ENCODE results near the gene CD274.
"Not testable (repeated sequence)": the region's sequence is repeated elsewhere in the genome, so short reads cannot be mapped to it uniquely, and the experiment has no call there.

Gene CD274

GRCh38 chr9:5450359-5451091 lies at the start of gene CD274:
TSS of gene CD274 (plus strand) at chr9:5450542. CDS start at chr9:5456114, 5,572 bp downstream.
- DNase-seq = peak; percentile 85

GRCh38 chr9:5402217-5402616 lies 48.1 kb upstream of the CD274 start:
- no peak for DNase-seq

DNA sequence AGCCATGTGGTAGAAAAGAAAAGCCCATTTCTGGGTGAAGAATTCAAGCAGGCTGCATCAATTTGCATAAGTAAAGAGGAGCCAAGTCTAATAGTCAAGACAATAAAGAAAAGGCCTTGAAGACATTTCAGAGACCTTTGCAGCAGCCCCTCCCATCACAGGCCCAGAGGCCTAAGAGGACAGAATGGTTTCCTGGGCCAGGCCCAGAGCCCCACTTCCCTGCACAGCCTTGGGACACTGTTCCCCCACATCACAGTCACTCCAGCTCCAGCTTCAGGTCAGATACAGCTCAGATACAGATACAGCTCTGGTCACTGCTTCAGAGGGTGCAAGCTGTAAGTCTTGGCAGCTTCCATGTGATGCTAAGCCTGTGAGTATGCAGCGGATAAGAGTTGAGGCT lies 41.7 kb upstream of the CD274 start:
- DNase-seq = no peak

- no peak for DNase-seq
Observed at GRCh38 chr9:5416953-5417352, 33.4 kb upstream of the CD274 start.

DNA sequence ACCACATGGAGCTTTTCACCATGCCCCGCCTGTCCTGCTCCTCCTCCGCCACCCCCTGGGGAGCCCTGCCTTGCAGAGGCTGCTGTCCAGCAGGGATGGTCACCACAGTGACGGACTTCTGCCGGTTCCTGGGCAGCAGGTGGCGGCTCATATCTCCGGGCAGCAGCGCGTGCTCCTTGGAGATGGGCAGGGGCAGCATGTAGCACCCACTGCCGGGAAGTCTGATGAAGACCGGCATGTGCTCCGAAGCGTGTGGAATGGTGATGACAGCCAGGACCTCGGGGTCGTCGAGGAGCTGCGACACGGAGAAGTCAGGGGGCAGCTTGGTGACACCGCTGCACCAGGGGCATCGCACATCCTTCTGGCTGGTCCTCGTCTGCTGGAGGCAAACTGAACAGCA lies 31.9 kb upstream of the CD274 start:
- no peak for DNase-seq

DNA sequence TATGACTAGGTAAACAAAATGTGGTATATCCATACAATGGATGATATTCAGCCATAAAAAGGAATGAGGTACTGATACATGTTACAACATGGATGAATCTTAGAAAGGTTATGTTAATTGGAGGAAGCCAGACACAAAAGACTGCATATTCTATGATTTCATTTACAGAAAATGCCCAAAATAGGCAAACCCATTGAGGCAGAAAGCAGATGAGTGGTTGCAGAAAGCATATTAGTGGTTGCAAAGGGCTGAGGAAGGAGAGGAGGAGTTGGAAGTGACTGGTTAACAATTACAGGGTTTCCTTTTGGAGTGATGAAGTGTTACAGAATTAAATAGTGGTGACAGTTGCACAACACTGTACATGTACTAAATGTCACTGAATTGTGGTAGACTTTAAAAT lies 30.4 kb upstream of the CD274 start:
- no peak for DNase-seq

- DNase-seq = no peak
Observed at GRCh38 chr9:5421163-5421562, 29.2 kb upstream of the CD274 start.

GRCh38 chr9:5422276-5422675 lies 28.1 kb upstream of the CD274 start:
- no peak for DNase-seq

GRCh38 chr9:5425006-5425628 lies 25.2 kb upstream of the CD274 start:
- no peak for DNase-seq

DNA sequence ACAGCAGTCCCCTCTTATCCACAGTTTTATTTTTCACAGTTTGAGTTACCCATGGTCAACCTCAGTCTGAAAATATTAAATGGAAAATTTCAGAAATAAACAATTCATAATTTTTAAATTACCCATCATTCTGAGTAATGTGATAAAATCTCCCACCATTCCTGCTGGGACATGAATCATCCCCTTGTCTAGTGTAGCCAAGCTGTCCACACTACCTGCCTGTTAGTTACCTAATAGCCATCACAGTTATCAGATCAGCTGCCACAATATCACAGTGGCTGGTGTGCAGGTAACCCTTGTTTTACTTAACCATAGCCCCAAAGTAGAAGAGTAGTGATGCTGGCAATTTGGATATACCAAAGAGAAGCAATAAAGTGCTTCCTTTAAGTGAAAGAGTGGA lies 23.3 kb upstream of the CD274 start:
- no peak for DNase-seq

DNA sequence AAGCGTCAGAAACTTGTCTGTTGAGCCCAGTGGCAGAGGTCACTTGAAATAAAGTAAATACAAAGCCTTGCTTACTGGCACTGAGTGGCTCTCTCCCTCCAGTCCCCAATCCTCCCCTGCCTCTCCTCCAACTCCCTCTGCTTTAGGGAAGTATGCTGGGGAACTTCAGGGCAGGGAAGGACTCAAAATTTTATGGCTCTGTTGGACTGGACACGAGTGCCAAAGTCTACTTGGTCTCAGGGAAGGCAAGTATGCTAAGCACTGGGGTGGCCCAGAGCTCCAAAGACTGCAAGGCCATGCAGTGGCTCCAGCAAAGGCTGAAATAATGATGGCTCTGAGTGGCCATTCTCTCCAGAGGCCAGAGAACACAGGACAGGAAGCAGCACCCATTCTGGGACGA lies 22.2 kb upstream of the CD274 start:
- no peak for DNase-seq

GRCh38 chr9:5428794-5429528 lies 21.4 kb upstream of the CD274 start:
- DNase-seq = no peak

- no peak for DNase-seq
Observed at GRCh38 chr9:5429873-5430564, 20.3 kb upstream of the CD274 start.

DNA sequence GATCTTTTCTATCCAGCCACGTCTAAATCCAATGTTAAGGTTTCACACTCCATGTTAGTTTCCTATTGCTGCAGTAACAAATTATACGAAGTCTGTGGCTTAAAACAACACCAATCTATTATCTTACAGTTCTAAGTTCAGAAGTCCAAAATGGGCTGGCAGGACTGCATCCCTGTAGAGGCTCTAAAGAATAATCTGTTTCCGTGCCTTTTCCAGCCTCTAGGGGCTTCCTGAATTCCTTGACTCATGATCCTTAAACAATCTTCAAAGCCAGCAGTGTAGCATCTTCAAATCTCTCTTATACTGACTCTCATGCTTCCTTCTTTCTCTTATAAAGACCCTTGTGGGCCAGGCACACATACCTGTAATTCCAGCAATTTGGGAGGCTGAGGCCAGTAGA lies 19.4 kb upstream of the CD274 start:
- DNase-seq = no peak

GRCh38 chr9:5432890-5433289 lies 17.5 kb upstream of the CD274 start:
- not testable (repeated sequence) for DNase-seq

DNA sequence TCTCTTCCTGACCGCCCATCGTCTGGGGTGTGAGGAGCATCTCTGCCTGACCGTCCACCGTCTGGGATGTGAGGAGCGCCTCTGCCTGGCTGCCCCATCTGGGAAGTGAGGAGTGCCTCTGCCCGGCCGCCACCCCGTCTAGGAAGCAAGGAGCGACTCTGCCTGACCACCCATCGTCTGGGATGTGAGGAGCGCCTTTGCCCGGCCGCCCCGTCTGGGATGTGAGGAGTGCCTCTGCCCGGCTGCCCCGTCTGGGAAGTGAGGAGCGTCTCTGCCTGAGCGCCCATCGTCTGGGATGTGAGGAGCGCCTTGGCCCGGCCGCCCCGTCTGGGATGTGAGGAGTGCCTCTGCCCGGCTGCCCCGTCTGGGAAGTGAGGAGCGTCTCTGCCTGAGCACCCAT lies 17.0 kb upstream of the CD274 start:
- DNase-seq = not testable (repeated sequence)

GRCh38 chr9:5433841-5434810 lies 16.2 kb upstream of the CD274 start:
- DNase-seq = not testable (repeated sequence)

- DNase-seq = no peak
Observed at GRCh38 chr9:5435912-5436311, 14.4 kb upstream of the CD274 start.

- no peak for DNase-seq
Observed at GRCh38 chr9:5436441-5436840, 13.9 kb upstream of the CD274 start.

GRCh38 chr9:5437254-5438216 lies 12.8 kb upstream of the CD274 start, which contains the start of gene PLGRKT:
TSS of gene PLGRKT (minus strand) at chr9:5437925. CDS start at chr9:5431977, 5,948 bp downstream.
- peak; percentile 97 for DNase-seq

All from retina (tissue), 1 donor.